HepG2 (cell line): Measurements from ENCODE around the gene ANTXR1. TPM values are rescaled to one million over a fixed set of nuclear protein-coding genes. Genes with fewer than 3 reads are reported as not detected.

Experiments used
- ATAC-seq: fragments of 200-7000 bp; cut with Tn5 transposase; 3 replicates; pipeline ENCODE4 v1.9.1; 2020; ENCODE audit warnings: mild to moderate bottlenecking, moderate library complexity
- BruUV-seq: library from RNA; stranded (reverse); fragments of 400-500 nt; replicated peaks from 2 replicates; lab custom pipeline; 2021; lab: Mats Ljungman, UMichigan
- CTCF ChIA-PET: fragments of 300-600 bp; formaldehyde crosslinking; extraction: SDS; loops from one replicate; lab custom pipeline; 2021; ENCODE audit warnings: low total read pairs, inconsistent platforms, low intra/inter-chr PET ratio; lab: Yijun Ruan, JAX
- POLR2A ChIA-PET: fragments of 350-600 bp; sonication (Branson Sonifier 250); formaldehyde crosslinking; loops from one replicate; lab custom pipeline; 2020; ENCODE audit warnings: antibody characterized with exemption, inconsistent platforms; lab: Yijun Ruan, JAX
- DNase-seq: peaks from one replicate; pipeline ENCODE4 v3.0.0-alpha.2; 2015; ENCODE audit warnings: low spot score
- FAIRE-seq: peaks from 3 replicates; lab custom pipeline; 2011; peaks lifted over from hg19 to GRCh38; lab: Jason Lieb, UNC
- H2AFZ ChIP-seq: one replicate; pipeline ENCODE4 v1.6.1; 2011; ENCODE audit warnings: low read length, inconsistent platforms
- H3K27ac ChIP-seq: fragments of 300-600 bp; 3 replicates; pipeline ENCODE4 v1.8.0; 2011; ENCODE audit warnings: mixed run types, mild to moderate bottlenecking, mixed read lengths, low read length, inconsistent platforms; ENCODE audit not compliant: insufficient read depth; ENCODE audit errors: extremely low read length
- H3K27me3 ChIP-seq, 2 experiments: fragments of 200-600 bp in 1 of 2; 2 replicates in 1 of 2; 3 replicates in 1 of 2; pipeline versions ENCODE4 v1.6.0 to v1.8.0; 2011; ENCODE audit warnings: low read length in 2 of 2, mild to moderate bottlenecking in 2 of 2, moderate library complexity in 2 of 2, inconsistent platforms in 1 of 2; ENCODE audit not compliant: insufficient read depth in 2 of 2, control insufficient read depth in 1 of 2
- H3K36me3 ChIP-seq, 2 experiments: fragments of 200-600 bp in 1 of 2; replicated peaks in 1 of 2; 2 replicates in 1 of 2; 3 replicates in 1 of 2; pipeline versions ENCODE4 v1.5.1 to v1.8.0; 2011; ENCODE audit warnings: low read length in 2 of 2, inconsistent platforms in 1 of 2; ENCODE audit not compliant: insufficient read depth in 2 of 2, control insufficient read depth in 1 of 2
- H3K4me1 ChIP-seq: 2 replicates; pipeline ENCODE4 v1.5.1; 2012; ENCODE audit warnings: low read length, inconsistent platforms; ENCODE audit not compliant: insufficient read depth
- H3K4me2 ChIP-seq: 2 replicates; pipeline ENCODE4 v1.6.0; 2011; ENCODE audit warnings: low read depth, low read length, inconsistent platforms
- H3K4me3 ChIP-seq, 3 experiments: fragments of 200-600 bp in 1 of 3; sonication (generic), shearing (Covaris generic) in 1 of 3; replicated peaks in 1 of 3; 2 replicates each; pipeline ENCODE4 v1.5.1; 2011 to 2016; ENCODE audit warnings: low read length in 3 of 3, inconsistent platforms in 2 of 3, low read depth in 2 of 3, mild to moderate bottlenecking in 2 of 3, control low read depth in 1 of 3, mixed read lengths in 1 of 3; ENCODE audit not compliant: insufficient read depth in 1 of 3
- H3K79me2 ChIP-seq: one replicate; pipeline ENCODE4 v1.6.1; 2011; ENCODE audit warnings: low read length, inconsistent platforms; ENCODE audit not compliant: insufficient read depth
- H3K9ac ChIP-seq: 2 replicates; pipeline ENCODE4 v1.6.0; 2011; ENCODE audit warnings: mild to moderate bottlenecking, low read depth, low read length, inconsistent platforms; ENCODE audit not compliant: insufficient read depth
- H3K9me3 ChIP-seq: 2 replicates; pipeline ENCODE4 v1.5.1; 2012; ENCODE audit warnings: mild to moderate bottlenecking, low read length
- H4K20me1 ChIP-seq: 2 replicates; pipeline ENCODE4 v1.6.0; 2011; ENCODE audit warnings: inconsistent platforms, mild to moderate bottlenecking, low read length, moderate library complexity; ENCODE audit not compliant: insufficient read depth
- HES4 ChIP-seq: sonication (generic); formaldehyde crosslinking; IDR thresholded peaks from 2 replicates; pipeline ENCODE4 v1.9.0; 2021; ENCODE audit warnings: mild to moderate bottlenecking, missing genetic modification reagents, borderline replicate concordance
- KAT2B ChIP-seq: fragments of 150-350 bp; IDR thresholded peaks from 2 replicates; pipeline ENCODE4 v1.6.1; 2014; ENCODE audit warnings: low read depth, low read length, borderline replicate concordance
- NFKBIZ ChIP-seq: IDR thresholded peaks from 2 replicates; pipeline ENCODE4 v1.6.1; 2018; ENCODE audit warnings: missing genetic modification reagents, missing compliant biosample characterization
- NR2F2 ChIP-seq: IDR thresholded peaks from 2 replicates; pipeline ENCODE4 v1.6.1; 2012; ENCODE audit warnings: low read depth, inconsistent platforms, borderline replicate concordance
- PHF5A ChIP-seq: IDR thresholded peaks from one replicate; pipeline ENCODE4 v1.6.1; 2018; ENCODE audit warnings: low read depth, missing genetic modification reagents; ENCODE audit not compliant: unreplicated experiment
- SALL1 ChIP-seq: sonication (generic); formaldehyde crosslinking; IDR thresholded peaks from 2 replicates; pipeline ENCODE4 v1.8.0; 2022; ENCODE audit warnings: mild to moderate bottlenecking, missing genetic modification reagents
- SNAPC2 ChIP-seq: sonication (generic); formaldehyde crosslinking; IDR thresholded peaks from 2 replicates; pipeline ENCODE4 v1.8.1; 2022; ENCODE audit warnings: mild to moderate bottlenecking, missing genetic modification reagents
- SOX5 ChIP-seq: IDR thresholded peaks from 2 replicates; pipeline ENCODE4 v1.6.1; 2016; ENCODE audit warnings: borderline replicate concordance
- XBP1 ChIP-seq: sonication (generic); formaldehyde crosslinking; IDR thresholded peaks from 2 replicates; pipeline ENCODE4 v1.5.0; 2020; ENCODE audit warnings: missing genetic modification reagents
- ZNF468 ChIP-seq: sonication (generic); formaldehyde crosslinking; IDR thresholded peaks from 2 replicates; pipeline ENCODE4 v1.8.0; 2022; ENCODE audit warnings: mild to moderate bottlenecking, moderate library complexity, missing genetic modification reagents
- ZNF547 ChIP-seq: sonication (generic); formaldehyde crosslinking; IDR thresholded peaks from 2 replicates; pipeline ENCODE4 v1.5.1; 2020; ENCODE audit warnings: mild to moderate bottlenecking, missing genetic modification reagents
- ZNF644 ChIP-seq: IDR thresholded peaks from 2 replicates; pipeline ENCODE4 v1.6.1; 2016; ENCODE audit warnings: low read depth
- ZSCAN20 ChIP-seq: sonication (generic); formaldehyde crosslinking; IDR thresholded peaks from 2 replicates; pipeline ENCODE4 v1.4.0; 2020; ENCODE audit warnings: missing genetic modification reagents, mild to moderate bottlenecking, borderline replicate concordance
- WGBS: methylation state at CpG from one replicate; pipeline ENCODE4 v1.1.6; 2017; ENCODE audit warnings: low lambda C conversion rate; 5-methylcytosine and 5-hydroxymethylcytosine counted together
- in situ Hi-C: cut with HindIII; loops from 2 replicates; pipeline ENCODE4 v1.10.0; 2017; ENCODE audit warnings: low pct_unique_long_range_greater_than_20kb; ENCODE audit not compliant: extremely low pct_ligation_motif_present
- intact Hi-C: fragments of 100-400 bp; cut with micrococcal nuclease; formaldehyde crosslinking; loops from one replicate; pipeline ENCODE4 v1.10.0; 2022; ENCODE audit not compliant: unreplicated experiment
- polyA plus RNA-seq, 8 experiments: library from polyadenylated mRNA; depleted of rRNA in 3 of 8; stranded (reverse) in 7 of 8; unstranded in 1 of 8; fragments of >200 nt; fragmentation: Illumina TruSeq in 4 of 8; extraction: Trizol in 4 of 8; gene quantifications; 2 replicates each; pipeline versions ENCODE4 v1.2.1 to v1.2.3, GENCODE V29; 2011 to 2016; ENCODE audit warnings: low read depth in 4 of 8, missing spikeins in 1 of 8, mixed read lengths in 1 of 8; ENCODE audit not compliant: insufficient read depth in 1 of 8
- total RNA-seq, 5 experiments: library from RNA; depleted of rRNA; stranded (reverse); fragments of >200 nt; fragmentation: Illumina TruSeq; extraction: Trizol; gene quantifications; 2 replicates each; pipeline ENCODE4 v1.2.3, GENCODE V29; 2016; ENCODE audit warnings: low read depth in 1 of 5
- TF ChIP-seq, protein P1 (sequence below): sonication (generic); formaldehyde crosslinking; IDR thresholded peaks from 2 replicates; pipeline ENCODE4 v1.8.1; 2023; ENCODE audit warnings: mild to moderate bottlenecking, missing genetic modification reagents
- TF ChIP-seq, protein P2 (sequence below): sonication (generic); formaldehyde crosslinking; IDR thresholded peaks from 2 replicates; pipeline ENCODE4 v1.8.1; 2022; ENCODE audit warnings: low read depth, mild to moderate bottlenecking, missing genetic modification reagents
- TF ChIP-seq, protein P3 (sequence below): sonication (generic); formaldehyde crosslinking; IDR thresholded peaks from 2 replicates; pipeline ENCODE4 v1.4.0; 2020; ENCODE audit warnings: missing genetic modification reagents
- TF ChIP-seq, protein P4 (sequence below): IDR thresholded peaks from 2 replicates; pipeline ENCODE4 v1.6.1; 2018; ENCODE audit warnings: missing genetic modification reagents

Gene ANTXR1
- total and polyA plus RNA-seq, 2 of the 13 experiments (the other 11 are each of a cell fraction or from before 2014, with no cell fraction given), result 4.5 to 12.7 TPM

DNA sequence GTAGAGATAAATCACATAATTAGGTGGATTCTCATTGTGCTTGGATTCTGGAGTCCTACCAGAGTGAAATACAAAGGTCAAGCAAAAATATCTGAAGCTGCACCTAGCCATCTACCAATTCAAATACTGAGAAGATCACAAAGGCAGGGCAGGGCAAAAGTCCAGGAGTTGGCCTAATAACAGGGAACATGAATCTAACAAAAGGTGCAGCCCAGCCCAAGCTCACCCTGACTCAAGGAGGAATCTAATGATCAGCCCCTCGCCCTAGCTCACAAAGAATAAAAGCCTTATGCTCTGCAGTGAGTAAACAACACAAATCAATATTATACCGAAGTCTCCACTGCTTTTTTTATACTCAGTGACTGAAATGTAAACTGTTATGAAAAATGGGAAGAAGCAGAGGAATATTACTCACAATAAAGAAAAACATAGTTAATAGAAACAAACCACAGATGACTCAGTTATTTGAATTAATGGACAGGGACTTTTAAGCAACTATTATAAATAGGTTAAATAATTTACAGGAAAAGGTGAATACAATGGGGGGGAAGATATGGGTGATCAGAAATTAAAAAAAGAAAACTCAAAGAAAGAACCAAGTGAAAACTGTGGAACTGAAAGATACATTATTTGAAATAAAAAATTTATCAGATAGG is 49.5 kb downstream of the ANTXR1 start:
- 2% methylated on average over 2 of the region's 2 CpGs for WGBS
- Histone ChIP-seq H3K4me1 (peaks cover 35% of the 10 kb centered on the region), H3K27ac (peak overlapping the region; percentile 48), H2AFZ (peak overlapping the region; percentile 11), H3K9ac (no peak overlapping the region), H3K27me3 (no peaks in the 10 kb centered on the region), H3K4me3 (peak overlapping the region in 1 of 3 experiments; percentile 16; a peak in 2 of 6 replicates), H3K79me2 (no peaks in the 10 kb centered on the region), H3K9me3 (peaks cover 7% of the 10 kb centered on the region; the same call in 1 of the 2 replicates), H3K36me3 (no peaks in the 10 kb centered on the region), H3K4me2 (peak overlapping the region; percentile 50), H4K20me1 (no peaks in the 10 kb centered on the region)
- BruUV-seq, result no TSS peak
- ChIA-PET CTCF (no interaction called here), POLR2A (interaction anchor here (2.4 kb wide), 1 partner anchor 20 kb away, joined by 11 read pairs; no protein-coding TSS in a partner anchor)
- DNase-seq (peak; percentile 92), FAIRE-seq (peak; percentile 79), ATAC-seq (peak; percentile 99)
- intact Hi-C loops (no loop called here), in situ Hi-C loops (no loop called here)
- no peak for TF ChIP-seq PHF5A (CRISPR knock-in tag)
- TF ChIP-seq, protein P1, sequence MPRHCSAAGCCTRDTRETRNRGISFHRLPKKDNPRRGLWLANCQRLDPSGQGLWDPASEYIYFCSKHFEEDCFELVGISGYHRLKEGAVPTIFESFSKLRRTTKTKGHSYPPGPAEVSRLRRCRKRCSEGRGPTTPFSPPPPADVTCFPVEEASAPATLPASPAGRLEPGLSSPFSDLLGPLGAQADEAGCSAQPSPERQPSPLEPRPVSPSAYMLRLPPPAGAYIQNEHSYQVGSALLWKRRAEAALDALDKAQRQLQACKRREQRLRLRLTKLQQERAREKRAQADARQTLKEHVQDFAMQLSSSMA (CRISPR knock-in tag), result no peak
- TF ChIP-seq SALL1 (CRISPR knock-in tag), result peak; percentile 92
- TF ChIP-seq ZNF644 (CRISPR knock-in tag), result peak; percentile 82; the same call in 1 of the 2 replicates
- no peak for TF ChIP-seq HES4
- TF ChIP-seq, protein P2, sequence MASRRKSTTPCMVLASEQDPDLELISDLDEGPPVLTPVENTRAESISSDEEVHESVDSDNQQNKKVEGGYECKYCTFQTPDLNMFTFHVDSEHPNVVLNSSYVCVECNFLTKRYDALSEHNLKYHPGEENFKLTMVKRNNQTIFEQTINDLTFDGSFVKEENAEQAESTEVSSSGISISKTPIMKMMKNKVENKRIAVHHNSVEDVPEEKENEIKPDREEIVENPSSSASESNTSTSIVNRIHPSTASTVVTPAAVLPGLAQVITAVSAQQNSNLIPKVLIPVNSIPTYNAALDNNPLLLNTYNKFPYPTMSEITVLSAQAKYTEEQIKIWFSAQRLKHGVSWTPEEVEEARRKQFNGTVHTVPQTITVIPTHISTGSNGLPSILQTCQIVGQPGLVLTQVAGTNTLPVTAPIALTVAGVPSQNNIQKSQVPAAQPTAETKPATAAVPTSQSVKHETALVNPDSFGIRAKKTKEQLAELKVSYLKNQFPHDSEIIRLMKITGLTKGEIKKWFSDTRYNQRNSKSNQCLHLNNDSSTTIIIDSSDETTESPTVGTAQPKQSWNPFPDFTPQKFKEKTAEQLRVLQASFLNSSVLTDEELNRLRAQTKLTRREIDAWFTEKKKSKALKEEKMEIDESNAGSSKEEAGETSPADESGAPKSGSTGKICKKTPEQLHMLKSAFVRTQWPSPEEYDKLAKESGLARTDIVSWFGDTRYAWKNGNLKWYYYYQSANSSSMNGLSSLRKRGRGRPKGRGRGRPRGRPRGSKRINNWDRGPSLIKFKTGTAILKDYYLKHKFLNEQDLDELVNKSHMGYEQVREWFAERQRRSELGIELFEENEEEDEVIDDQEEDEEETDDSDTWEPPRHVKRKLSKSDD (CRISPR knock-in tag), result no peak
- TF ChIP-seq XBP1, result no peak
- TF ChIP-seq ZNF468 (CRISPR knock-in tag), result no peak
- no peak for TF ChIP-seq ZSCAN20 (CRISPR knock-in tag)
- TF ChIP-seq, protein P3, sequence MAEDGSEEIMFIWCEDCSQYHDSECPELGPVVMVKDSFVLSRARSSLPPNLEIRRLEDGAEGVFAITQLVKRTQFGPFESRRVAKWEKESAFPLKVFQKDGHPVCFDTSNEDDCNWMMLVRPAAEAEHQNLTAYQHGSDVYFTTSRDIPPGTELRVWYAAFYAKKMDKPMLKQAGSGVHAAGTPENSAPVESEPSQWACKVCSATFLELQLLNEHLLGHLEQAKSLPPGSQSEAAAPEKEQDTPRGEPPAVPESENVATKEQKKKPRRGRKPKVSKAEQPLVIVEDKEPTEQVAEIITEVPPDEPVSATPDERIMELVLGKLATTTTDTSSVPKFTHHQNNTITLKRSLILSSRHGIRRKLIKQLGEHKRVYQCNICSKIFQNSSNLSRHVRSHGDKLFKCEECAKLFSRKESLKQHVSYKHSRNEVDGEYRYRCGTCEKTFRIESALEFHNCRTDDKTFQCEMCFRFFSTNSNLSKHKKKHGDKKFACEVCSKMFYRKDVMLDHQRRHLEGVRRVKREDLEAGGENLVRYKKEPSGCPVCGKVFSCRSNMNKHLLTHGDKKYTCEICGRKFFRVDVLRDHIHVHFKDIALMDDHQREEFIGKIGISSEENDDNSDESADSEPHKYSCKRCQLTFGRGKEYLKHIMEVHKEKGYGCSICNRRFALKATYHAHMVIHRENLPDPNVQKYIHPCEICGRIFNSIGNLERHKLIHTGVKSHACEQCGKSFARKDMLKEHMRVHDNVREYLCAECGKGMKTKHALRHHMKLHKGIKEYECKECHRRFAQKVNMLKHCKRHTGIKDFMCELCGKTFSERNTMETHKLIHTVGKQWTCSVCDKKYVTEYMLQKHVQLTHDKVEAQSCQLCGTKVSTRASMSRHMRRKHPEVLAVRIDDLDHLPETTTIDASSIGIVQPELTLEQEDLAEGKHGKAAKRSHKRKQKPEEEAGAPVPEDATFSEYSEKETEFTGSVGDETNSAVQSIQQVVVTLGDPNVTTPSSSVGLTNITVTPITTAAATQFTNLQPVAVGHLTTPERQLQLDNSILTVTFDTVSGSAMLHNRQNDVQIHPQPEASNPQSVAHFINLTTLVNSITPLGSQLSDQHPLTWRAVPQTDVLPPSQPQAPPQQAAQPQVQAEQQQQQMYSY (CRISPR knock-in tag), result no peak; the same call in 1 of the 2 replicates
- no peak for TF ChIP-seq SNAPC2 (CRISPR knock-in tag)
- TF ChIP-seq SOX5, result peak; percentile 73
- no peak for TF ChIP-seq ZNF547 (CRISPR knock-in tag)
- no peak for TF ChIP-seq NFKBIZ (CRISPR knock-in tag)
- TF ChIP-seq, protein P4, sequence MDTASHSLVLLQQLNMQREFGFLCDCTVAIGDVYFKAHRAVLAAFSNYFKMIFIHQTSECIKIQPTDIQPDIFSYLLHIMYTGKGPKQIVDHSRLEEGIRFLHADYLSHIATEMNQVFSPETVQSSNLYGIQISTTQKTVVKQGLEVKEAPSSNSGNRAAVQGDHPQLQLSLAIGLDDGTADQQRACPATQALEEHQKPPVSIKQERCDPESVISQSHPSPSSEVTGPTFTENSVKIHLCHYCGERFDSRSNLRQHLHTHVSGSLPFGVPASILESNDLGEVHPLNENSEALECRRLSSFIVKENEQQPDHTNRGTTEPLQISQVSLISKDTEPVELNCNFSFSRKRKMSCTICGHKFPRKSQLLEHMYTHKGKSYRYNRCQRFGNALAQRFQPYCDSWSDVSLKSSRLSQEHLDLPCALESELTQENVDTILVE (CRISPR knock-in tag), result no peak
- peak; percentile 48; the same call in 1 of the 2 replicates for TF ChIP-seq NR2F2
- no peak for TF ChIP-seq KAT2B
